PC-3 (cell line): ENCODE measurements around the gene FARP1. TPM values are rescaled to one million over a fixed set of nuclear protein-coding genes. Genes with fewer than 3 reads are reported as not detected.

Experiments
- ATAC-seq: fragments of 200-7000 bp; cut with Tn5 transposase; 2 replicates; pipeline ENCODE4 v1.9.1; 2020; ENCODE audit warnings: mild to moderate bottlenecking, moderate library complexity
- BruUV-seq: library from RNA; stranded (reverse); fragments of 400-500 nt; replicated peaks from 2 replicates; lab custom pipeline; 2021; lab: Mats Ljungman, UMichigan
- CTCF ChIA-PET: fragments of 300-600 bp; sonication (Branson Sonifier 250); formaldehyde crosslinking; loops from one replicate; lab custom pipeline; 2022; ENCODE audit warnings: antibody characterized with exemption; lab: Charles Lee
- POLR2A ChIA-PET: fragments of 300-600 bp; sonication (Branson Sonifier 250); formaldehyde crosslinking; loops from one replicate; lab custom pipeline; 2022; ENCODE audit warnings: antibody characterized with exemption; ENCODE audit not compliant: unreplicated experiment; lab: Charles Lee
- DNase-seq: peaks from one replicate; pipeline ENCODE4 v3.0.0-alpha.2; 2015
- H2AFZ ChIP-seq: fragments of 300-600 bp; sonication (generic); 2 replicates; pipeline ENCODE4 v1.6.0; 2016; ENCODE audit warnings: antibody characterized with exemption, low read length
- H3F3A ChIP-seq: fragments of 300-600 bp; sonication (generic); one replicate; pipeline ENCODE4 v1.6.0; 2017; ENCODE audit warnings: antibody characterized with exemption, low read length, control low read depth, mild to moderate bottlenecking; ENCODE audit not compliant: unreplicated experiment
- H3K27ac ChIP-seq: fragments of 300-600 bp; sonication (generic); 2 replicates; pipeline ENCODE4 v1.5.1; 2016; ENCODE audit warnings: mild to moderate bottlenecking, low read length
- H3K27me3 ChIP-seq: fragments of 300-600 bp; sonication (generic); 2 replicates; pipeline ENCODE4 v1.6.1; 2016; ENCODE audit warnings: low read length, mixed read lengths
- H3K36me3 ChIP-seq: fragments of 300-600 bp; sonication (generic); 2 replicates; pipeline ENCODE4 v1.6.1; 2016; ENCODE audit warnings: low read depth, mixed run types, low read length, mixed read lengths
- H3K4me1 ChIP-seq: fragments of 300-600 bp; sonication (generic); 2 replicates; pipeline ENCODE4 v1.5.1; 2016; ENCODE audit warnings: low read length; ENCODE audit not compliant: insufficient read depth
- H3K4me2 ChIP-seq: fragments of 300-600 bp; sonication (generic); 2 replicates; pipeline ENCODE4 v1.6.0; 2016; ENCODE audit warnings: low read length
- H3K4me3 ChIP-seq: fragments of 300-600 bp; sonication (generic); 2 replicates; pipeline ENCODE4 v1.5.1; 2016; ENCODE audit warnings: mild to moderate bottlenecking, low read length, mixed read lengths
- H3K79me2 ChIP-seq: fragments of 300-600 bp; sonication (generic); 2 replicates; pipeline ENCODE4 v1.6.1; 2017; ENCODE audit warnings: low read length, mixed read lengths
- H3K9ac ChIP-seq: fragments of 300-600 bp; sonication (generic); 2 replicates; pipeline ENCODE4 v1.6.0; 2016; ENCODE audit warnings: mild to moderate bottlenecking, low read length
- H3K9me2 ChIP-seq: fragments of 300-600 bp; sonication (generic); replicated peaks from 2 replicates; pipeline ENCODE4 v1.6.1; 2016; ENCODE audit warnings: mixed run types, low read length, mixed read lengths
- H3K9me3 ChIP-seq: fragments of 300-600 bp; sonication (generic); 2 replicates; pipeline ENCODE4 v1.6.1; 2016; ENCODE audit warnings: low read length, mixed read lengths
- H4K20me1 ChIP-seq: fragments of 300-600 bp; sonication (generic); 2 replicates; pipeline ENCODE4 v1.6.1; 2016; ENCODE audit warnings: low read length, mixed read lengths
- EZH2 ChIP-seq: fragments of 300-600 bp; sonication (generic); IDR thresholded peaks from one replicate; pipeline ENCODE4 v1.6.1; 2017; ENCODE audit warnings: antibody characterized with exemption, mild to moderate bottlenecking, low read length; ENCODE audit not compliant: unreplicated experiment
- EZH2phosphoT487 ChIP-seq: fragments of 300-600 bp; sonication (generic); IDR thresholded peaks from 2 replicates; pipeline ENCODE4 v1.6.1; 2018; ENCODE audit warnings: mild to moderate bottlenecking, antibody characterized with exemption, low read length, borderline replicate concordance
- intact Hi-C: fragments of 100-400 bp; cut with micrococcal nuclease; formaldehyde crosslinking; loops from 2 replicates; pipeline ENCODE4 v1.9.0; 2023
- total RNA-seq: library from RNA; depleted of rRNA; stranded (reverse); fragments of >200 nt; gene quantifications from 2 replicates; pipeline ENCODE4 v1.2.3, GENCODE V29; 2014
- TF ChIP-seq, protein P1 (sequence below): fragments of 300-600 bp; sonication (generic); conservative IDR thresholded peaks from 2 replicates; pipeline ENCODE4 v1.5.1; 2017; ENCODE audit warnings: antibody characterized with exemption, low read depth, mild to moderate bottlenecking, low read length

FARP1 gene
- total RNA-seq, 1 experiment from 2014 or later = 18.2 TPM

- no peak for ATAC-seq
- Histone ChIP-seq H3K9ac (peak overlapping the region; percentile 38), H4K20me1 (no peaks in the 10 kb centered on the region), H3K36me3 (peaks cover 21% of the 10 kb centered on the region), H3K4me2 (no peak overlapping the region), H3K9me3 (no peaks in the 10 kb centered on the region), H3F3A (peaks cover 4% of the 10 kb centered on the region), H3K27me3 (no peaks in the 10 kb centered on the region), H3K9me2 (no peaks in the 10 kb centered on the region), H3K27ac (peak overlapping the region; percentile 96), H3K4me3 (no peak overlapping the region), H3K4me1 (peaks cover 32% of the 10 kb centered on the region), H2AFZ (no peak overlapping the region), H3K79me2 (peaks cover 58% of the 10 kb centered on the region)
- ChIA-PET CTCF (interaction anchor here (1.1 kb wide), 1 partner anchor 122 kb away, joined by 3 read pairs; no protein-coding TSS in a partner anchor), POLR2A (no interaction called here)
- TF ChIP-seq EZH2phosphoT487 (no peak), EZH2 (no peak)
- TF ChIP-seq, protein P1, sequence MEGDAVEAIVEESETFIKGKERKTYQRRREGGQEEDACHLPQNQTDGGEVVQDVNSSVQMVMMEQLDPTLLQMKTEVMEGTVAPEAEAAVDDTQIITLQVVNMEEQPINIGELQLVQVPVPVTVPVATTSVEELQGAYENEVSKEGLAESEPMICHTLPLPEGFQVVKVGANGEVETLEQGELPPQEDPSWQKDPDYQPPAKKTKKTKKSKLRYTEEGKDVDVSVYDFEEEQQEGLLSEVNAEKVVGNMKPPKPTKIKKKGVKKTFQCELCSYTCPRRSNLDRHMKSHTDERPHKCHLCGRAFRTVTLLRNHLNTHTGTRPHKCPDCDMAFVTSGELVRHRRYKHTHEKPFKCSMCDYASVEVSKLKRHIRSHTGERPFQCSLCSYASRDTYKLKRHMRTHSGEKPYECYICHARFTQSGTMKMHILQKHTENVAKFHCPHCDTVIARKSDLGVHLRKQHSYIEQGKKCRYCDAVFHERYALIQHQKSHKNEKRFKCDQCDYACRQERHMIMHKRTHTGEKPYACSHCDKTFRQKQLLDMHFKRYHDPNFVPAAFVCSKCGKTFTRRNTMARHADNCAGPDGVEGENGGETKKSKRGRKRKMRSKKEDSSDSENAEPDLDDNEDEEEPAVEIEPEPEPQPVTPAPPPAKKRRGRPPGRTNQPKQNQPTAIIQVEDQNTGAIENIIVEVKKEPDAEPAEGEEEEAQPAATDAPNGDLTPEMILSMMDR = no peak
- DNase-seq = no peak
- intact Hi-C loops = no loop called here
- no TSS peak for BruUV-seq
Measured at GRCh38 chr13:98475522-98475921, 332.6 kb downstream of the FARP1 start.

- Histone ChIP-seq H3K9me2 (no peaks in the 10 kb centered on the region), H4K20me1 (no peaks in the 10 kb centered on the region), H3K4me1 (peaks cover 32% of the 10 kb centered on the region), H3K27ac (peak overlapping the region; percentile 96), H3F3A (peaks cover 4% of the 10 kb centered on the region), H2AFZ (no peak overlapping the region), H3K4me3 (0 out of 2 replicates have a peak overlapping the region, but pooled peaks have one; percentile 24), H3K27me3 (no peaks in the 10 kb centered on the region), H3K9ac (peak overlapping the region; percentile 84), H3K36me3 (peaks cover 21% of the 10 kb centered on the region), H3K4me2 (peak overlapping the region; percentile 76), H3K9me3 (no peaks in the 10 kb centered on the region), H3K79me2 (peaks cover 61% of the 10 kb centered on the region)
- TF ChIP-seq, protein P1 = no peak
- TF ChIP-seq EZH2 (no peak), EZH2phosphoT487 (no peak)
- TSS peak; percentile 33 for BruUV-seq
- CTCF ChIA-PET = interaction anchor here (1.1 kb wide), 1 partner anchor 122 kb away, joined by 3 read pairs; no protein-coding TSS in a partner anchor
- no peak for DNase-seq
- intact Hi-C loops = no loop called here
- POLR2A ChIA-PET = interaction anchor here (0.6 kb wide), 1 partner anchor 9 kb away, joined by 3 read pairs; no protein-coding TSS in a partner anchor
- no peak; the same call in 1 of the 2 replicates for ATAC-seq
Measured at GRCh38 chr13:98476106-98476505, 333.2 kb downstream of the FARP1 start.

DNA sequence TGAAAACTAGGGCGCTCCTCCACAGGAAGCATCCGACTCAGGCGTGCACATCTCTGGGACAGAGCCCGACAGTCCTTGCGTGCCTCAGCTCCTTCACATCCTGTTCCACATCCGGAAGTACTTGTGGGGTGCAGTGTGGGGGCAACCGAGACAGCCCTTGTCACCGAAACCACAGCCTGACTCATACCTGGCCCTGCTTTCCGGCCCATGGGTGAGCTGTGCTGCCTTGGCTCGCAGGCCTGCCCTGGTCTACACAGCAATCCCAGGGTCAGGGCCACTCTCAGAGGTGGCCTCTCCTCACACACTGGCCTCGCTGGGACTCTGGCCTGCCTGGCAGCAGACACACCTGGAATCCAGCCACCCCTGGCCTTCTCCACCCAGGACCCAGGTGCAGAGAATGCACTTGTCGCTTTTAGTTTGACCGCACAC is 333.7 kb downstream of the FARP1 start:
- Histone ChIP-seq H3K27me3 (no peaks in the 10 kb centered on the region), H4K20me1 (no peaks in the 10 kb centered on the region), H3K9ac (peak overlapping the region; percentile 84), H3K27ac (peak overlapping the region; percentile 96), H3K4me1 (peaks cover 32% of the 10 kb centered on the region), H3F3A (peaks cover 4% of the 10 kb centered on the region), H3K9me3 (no peaks in the 10 kb centered on the region), H2AFZ (no peak overlapping the region), H3K36me3 (peaks cover 25% of the 10 kb centered on the region), H3K4me2 (peak overlapping the region; percentile 76), H3K79me2 (peaks cover 61% of the 10 kb centered on the region), H3K4me3 (0 out of 2 replicates have a peak overlapping the region, but pooled peaks have one; percentile 24), H3K9me2 (no peaks in the 10 kb centered on the region)
- ChIA-PET POLR2A (interaction anchor here (0.6 kb wide), 1 partner anchor 8 kb away, joined by 3 read pairs; no protein-coding TSS in a partner anchor), CTCF (interaction anchor here (1.1 kb wide), 1 partner anchor 121 kb away, joined by 3 read pairs; no protein-coding TSS in a partner anchor)
- peak; percentile 82 for DNase-seq
- TF ChIP-seq, protein P1 = no peak
- TF ChIP-seq EZH2 (no peak), EZH2phosphoT487 (no peak)
- peak; percentile 97 for ATAC-seq
- intact Hi-C loops = no loop called here
- BruUV-seq = no TSS peak
